ENCODE measurements around the gene FAM3B. TPM values are rescaled to one million over a fixed set of nuclear protein-coding genes. Genes with fewer than 3 reads are reported as not detected.

The FAM3B gene
- total RNA-seq, 5 donors from 2014 or later (not counting 1 experiment from before 2014, with no cell fraction given), result not detected

DNA sequence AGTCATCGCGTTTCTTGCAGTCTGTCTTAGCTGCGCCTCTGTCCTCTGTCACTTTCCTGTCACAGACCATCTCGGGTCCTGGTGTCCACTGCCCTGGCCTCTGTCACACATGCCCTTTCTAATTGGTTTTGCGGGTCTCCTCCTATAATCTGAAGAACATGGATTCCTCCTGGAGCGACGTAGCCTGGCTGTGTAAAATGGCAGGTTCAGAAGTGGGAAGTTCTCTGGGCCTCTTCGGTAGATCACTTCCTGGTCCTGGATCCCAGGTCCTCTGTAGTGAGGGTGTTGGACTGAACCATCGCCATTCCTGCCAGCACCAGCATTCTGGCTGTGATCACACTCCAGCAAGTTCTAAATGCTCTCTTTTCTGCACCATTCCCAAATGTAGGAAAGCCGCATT, 857 bp downstream of the FAM3B start:
- Histone ChIP-seq H3K27ac (ENCODE audit: low read length) (no peak overlapping the region), H3K9me3 (no peaks in the 10 kb centered on the region), H3K27me3 (replicated peaks in 1 of 2; ENCODE audit: control insufficient read depth in 2 of 2, extremely low read depth in 1 of 2, insufficient read depth in 2 of 2, low read length in 1 of 2) (peaks cover 0 to 40% of the 10 kb centered on the region in 2 experiments), H3K4me1 (ENCODE audit: control insufficient read depth in 1 of 2, extremely low read depth in 1 of 2, insufficient read depth in 2 of 2, low read length in 2 of 2) (peaks cover 0 to 11% of the 10 kb centered on the region in 2 experiments), H3K4me3 (ENCODE audit: control insufficient read depth in 1 of 2, extremely low read depth in 1 of 2, low read length in 1 of 2) (no peak overlapping the region), H3K36me3 (ENCODE audit: control insufficient read depth in 2 of 2, extremely low read depth in 1 of 2, insufficient read depth in 1 of 2, low read length in 1 of 2) (no peaks in the 10 kb centered on the region)
- peaks cover 32 to 47% of the 10 kb centered on the region in 2 donors for H3K27me3 Mint-ChIP-seq
- peaks cover 12 to 21% (median 15%) of the 10 kb centered on the region in 3 donors for H3K4me1 Mint-ChIP-seq
- H3K9me3 Mint-ChIP-seq, result no peaks in the 10 kb centered on the region
- H3K36me3 Mint-ChIP-seq, result no peaks in the 10 kb centered on the region
- POLR2A ChIA-PET, result no interaction called here
- DNase-seq (no peak), ATAC-seq (replicated peaks in 1 of 4) (no peak)
- peak overlapping the region in 2 of 3 donors; percentile 44 to 70 for H3K4me3 Mint-ChIP-seq
- no peak overlapping the region for H3K27ac Mint-ChIP-seq
- CTCF ChIA-PET, result interaction anchor here in 1 of 2 donors (1.4 kb wide), 1 partner anchor 34 kb away, joined by 4 read pairs; no protein-coding TSS in a partner anchor
- 86% methylated on average over 2 of the region's 10 CpGs for WGBS (ENCODE audit: insufficient coverage)

GRCh38 chr21:41318218-41318617, 1.6 kb downstream of the FAM3B start:
- CTCF ChIA-PET, result interaction anchor here in 1 of 2 donors (1.4 kb wide), 1 partner anchor 35 kb away, joined by 4 read pairs; no protein-coding TSS in a partner anchor
- ATAC-seq (replicated peaks in 1 of 4), result no peak
- H3K27me3 ChIP-seq (replicated peaks in 1 of 2; ENCODE audit: control insufficient read depth in 2 of 2, extremely low read depth in 1 of 2, insufficient read depth in 2 of 2, low read length in 1 of 2), result peaks cover 0 to 43% of the 10 kb centered on the region in 2 experiments
- H3K4me1 ChIP-seq (ENCODE audit: control insufficient read depth in 1 of 2, extremely low read depth in 1 of 2, insufficient read depth in 2 of 2, low read length in 2 of 2), result peaks cover 0 to 11% of the 10 kb centered on the region in 2 experiments
- no peak overlapping the region for H3K27ac ChIP-seq (ENCODE audit: low read length)
- no peaks in the 10 kb centered on the region for H3K36me3 ChIP-seq (ENCODE audit: control insufficient read depth in 2 of 2, extremely low read depth in 1 of 2, insufficient read depth in 1 of 2, low read length in 1 of 2)
- Mint-ChIP-seq H3K27ac (no peak overlapping the region), H3K4me1 (peaks cover 12 to 21% (median 15%) of the 10 kb centered on the region in 3 donors), H3K27me3 (peaks cover 32 to 47% of the 10 kb centered on the region in 2 donors), H3K4me3 (peak overlapping the region in 1 of 3 donors; percentile 70), H3K9me3 (no peaks in the 10 kb centered on the region), H3K36me3 (no peaks in the 10 kb centered on the region)
- no peaks in the 10 kb centered on the region for H3K9me3 ChIP-seq
- H3K4me3 ChIP-seq (ENCODE audit: control insufficient read depth in 1 of 2, extremely low read depth in 1 of 2, low read length in 1 of 2), result no peak overlapping the region
- DNase-seq, result no peak
- WGBS (ENCODE audit: insufficient coverage), result 85% methylated on average over 4 of the region's 9 CpGs
- POLR2A ChIA-PET, result no interaction called here

DNA sequence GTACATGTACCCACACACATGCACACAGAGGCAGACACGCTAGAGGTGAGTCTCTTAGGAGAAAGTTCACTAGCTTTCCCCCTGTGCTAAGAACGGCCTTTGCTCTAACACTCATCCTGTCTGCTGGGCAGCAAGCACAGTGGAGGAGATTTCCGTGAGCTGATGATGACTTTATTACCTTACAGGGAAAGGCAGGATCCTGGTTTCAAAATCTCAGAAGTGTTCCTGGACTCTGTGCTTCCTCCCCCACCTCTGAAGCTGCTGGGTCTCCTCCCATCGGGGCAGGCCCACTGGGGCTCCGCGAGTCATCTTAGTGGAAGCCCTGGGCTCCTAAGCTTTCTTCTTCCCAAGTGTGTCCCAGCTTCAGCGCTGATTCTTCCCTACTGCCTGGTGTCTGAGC, 2.7 kb downstream of the FAM3B start:
- Mint-ChIP-seq H3K36me3 (no peaks in the 10 kb centered on the region), H3K9me3 (no peaks in the 10 kb centered on the region), H3K27me3 (peaks cover 32 to 47% of the 10 kb centered on the region in 2 donors), H3K4me3 (no peak overlapping the region), H3K27ac (no peak overlapping the region), H3K4me1 (peaks cover 12 to 21% (median 15%) of the 10 kb centered on the region in 3 donors)
- WGBS (ENCODE audit: insufficient coverage), result 94% methylated on average over 4 of the region's 7 CpGs
- Histone ChIP-seq H3K4me1 (ENCODE audit: control insufficient read depth in 1 of 2, extremely low read depth in 1 of 2, insufficient read depth in 2 of 2, low read length in 2 of 2) (peaks cover 0 to 11% of the 10 kb centered on the region in 2 experiments), H3K36me3 (ENCODE audit: control insufficient read depth in 2 of 2, extremely low read depth in 1 of 2, insufficient read depth in 1 of 2, low read length in 1 of 2) (no peaks in the 10 kb centered on the region), H3K27ac (ENCODE audit: low read length) (no peak overlapping the region), H3K4me3 (ENCODE audit: control insufficient read depth in 1 of 2, extremely low read depth in 1 of 2, low read length in 1 of 2) (no peak overlapping the region), H3K9me3 (no peaks in the 10 kb centered on the region), H3K27me3 (replicated peaks in 1 of 2; ENCODE audit: control insufficient read depth in 2 of 2, extremely low read depth in 1 of 2, insufficient read depth in 2 of 2, low read length in 1 of 2) (peaks cover 0 to 46% of the 10 kb centered on the region in 2 experiments)
- no peak for ATAC-seq (replicated peaks in 1 of 4)
- DNase-seq, result no peak
- ChIA-PET CTCF (interaction anchor here (0.6 to 1.2 kb wide), 2 partner anchors 28 to 36 kb away, joined by 3 read pairs; no protein-coding TSS in a partner anchor), POLR2A (no interaction called here)

DNA sequence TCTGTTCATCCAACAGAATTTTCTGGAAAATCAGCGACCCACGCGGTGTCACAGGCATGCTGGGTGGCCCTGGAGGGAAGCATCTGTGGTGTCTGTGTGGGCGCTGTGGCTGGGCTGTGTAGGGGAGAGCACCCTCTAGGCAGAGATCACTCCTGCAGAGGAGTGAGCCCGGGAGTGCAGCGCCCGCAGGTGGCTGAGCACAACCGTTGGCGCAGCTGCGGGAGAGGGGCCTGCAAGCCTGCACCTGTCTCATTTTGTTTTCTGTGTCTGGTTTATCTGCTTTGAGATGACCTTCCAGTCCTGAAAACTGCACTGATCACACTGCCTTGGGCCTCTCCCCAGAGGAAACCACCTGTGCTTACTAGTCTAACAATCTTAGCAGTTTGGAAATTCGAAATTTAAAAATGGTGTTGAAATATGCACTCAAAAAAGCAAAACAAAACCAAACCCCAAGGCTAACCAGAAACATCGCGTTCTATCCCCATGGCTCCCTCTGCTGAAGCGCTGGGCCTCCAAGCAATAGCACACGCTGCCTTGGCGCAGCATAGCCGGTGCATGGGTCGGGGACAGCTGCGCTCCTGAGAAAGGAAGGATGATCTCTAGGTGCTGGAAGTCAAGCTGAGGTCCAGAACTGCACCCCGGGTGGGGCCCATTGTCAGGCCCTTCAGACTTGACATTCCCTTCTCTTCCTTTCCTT, 4.8 kb downstream of the FAM3B start:
- no peaks in the 10 kb centered on the region for H3K9me3 ChIP-seq
- Mint-ChIP-seq H3K9me3 (no peaks in the 10 kb centered on the region), H3K36me3 (no peaks in the 10 kb centered on the region), H3K27ac (no peak overlapping the region), H3K4me1 (peaks cover 10 to 16% (median 15%) of the 10 kb centered on the region in 3 donors), H3K27me3 (peaks cover 18 to 28% of the 10 kb centered on the region in 2 donors), H3K4me3 (no peak overlapping the region)
- H3K4me3 ChIP-seq (ENCODE audit: control insufficient read depth in 1 of 2, extremely low read depth in 1 of 2, low read length in 1 of 2), result no peak overlapping the region
- CTCF ChIA-PET, result no interaction called here
- H3K27ac ChIP-seq (ENCODE audit: low read length), result no peak overlapping the region
- POLR2A ChIA-PET, result interaction anchor here in 1 of 2 donors (0.6 kb wide), 1 partner anchor 26 kb away, joined by 4 read pairs; no protein-coding TSS in a partner anchor
- 35% methylated on average over 13 of the region's 20 CpGs for WGBS (ENCODE audit: insufficient coverage)
- DNase-seq (peak in 18 of 35 experiments; percentile 3 to 32 (median 16)), ATAC-seq (replicated peaks in 1 of 4) (peak; percentile 40 to 96 (median 79))
- no peaks in the 10 kb centered on the region for H3K36me3 ChIP-seq (ENCODE audit: control insufficient read depth in 2 of 2, extremely low read depth in 1 of 2, insufficient read depth in 1 of 2, low read length in 1 of 2)
- H3K27me3 ChIP-seq (replicated peaks in 1 of 2; ENCODE audit: control insufficient read depth in 2 of 2, extremely low read depth in 1 of 2, insufficient read depth in 2 of 2, low read length in 1 of 2), result peaks cover 0 to 36% of the 10 kb centered on the region in 2 experiments
- H3K4me1 ChIP-seq (ENCODE audit: control insufficient read depth in 1 of 2, extremely low read depth in 1 of 2, insufficient read depth in 2 of 2, low read length in 2 of 2), result peaks cover 0 to 11% of the 10 kb centered on the region in 2 experiments

- ChIA-PET CTCF (no interaction called here), POLR2A (no interaction called here)
- WGBS (ENCODE audit: insufficient coverage), result 88% methylated on average over 5 of the region's 7 CpGs
- no peak overlapping the region for H3K27ac ChIP-seq (ENCODE audit: low read length)
- no peaks in the 10 kb centered on the region for H3K36me3 ChIP-seq (ENCODE audit: control insufficient read depth in 2 of 2, extremely low read depth in 1 of 2, insufficient read depth in 1 of 2, low read length in 1 of 2)
- H3K27ac Mint-ChIP-seq, result no peak overlapping the region
- H3K4me3 ChIP-seq (ENCODE audit: control insufficient read depth in 1 of 2, extremely low read depth in 1 of 2, low read length in 1 of 2), result no peak overlapping the region
- peaks cover 18 to 28% of the 10 kb centered on the region in 2 donors for H3K27me3 Mint-ChIP-seq
- H3K36me3 Mint-ChIP-seq, result no peaks in the 10 kb centered on the region
- H3K4me1 ChIP-seq (ENCODE audit: control insufficient read depth in 1 of 2, extremely low read depth in 1 of 2, insufficient read depth in 2 of 2, low read length in 2 of 2), result peaks cover 0 to 6% of the 10 kb centered on the region in 2 experiments
- ATAC-seq (replicated peaks in 1 of 4), result no peak
- peaks cover 10 to 16% (median 15%) of the 10 kb centered on the region in 3 donors for H3K4me1 Mint-ChIP-seq
- no peaks in the 10 kb centered on the region for H3K9me3 Mint-ChIP-seq
- no peak for DNase-seq
- H3K27me3 ChIP-seq (replicated peaks in 1 of 2; ENCODE audit: control insufficient read depth in 2 of 2, extremely low read depth in 1 of 2, insufficient read depth in 2 of 2, low read length in 1 of 2), result peaks cover 0 to 34% of the 10 kb centered on the region in 2 experiments
- H3K9me3 ChIP-seq, result no peaks in the 10 kb centered on the region
- no peak overlapping the region for H3K4me3 Mint-ChIP-seq
Measured at GRCh38 chr21:41321908-41322495, 5.4 kb downstream of the FAM3B start.

DNA sequence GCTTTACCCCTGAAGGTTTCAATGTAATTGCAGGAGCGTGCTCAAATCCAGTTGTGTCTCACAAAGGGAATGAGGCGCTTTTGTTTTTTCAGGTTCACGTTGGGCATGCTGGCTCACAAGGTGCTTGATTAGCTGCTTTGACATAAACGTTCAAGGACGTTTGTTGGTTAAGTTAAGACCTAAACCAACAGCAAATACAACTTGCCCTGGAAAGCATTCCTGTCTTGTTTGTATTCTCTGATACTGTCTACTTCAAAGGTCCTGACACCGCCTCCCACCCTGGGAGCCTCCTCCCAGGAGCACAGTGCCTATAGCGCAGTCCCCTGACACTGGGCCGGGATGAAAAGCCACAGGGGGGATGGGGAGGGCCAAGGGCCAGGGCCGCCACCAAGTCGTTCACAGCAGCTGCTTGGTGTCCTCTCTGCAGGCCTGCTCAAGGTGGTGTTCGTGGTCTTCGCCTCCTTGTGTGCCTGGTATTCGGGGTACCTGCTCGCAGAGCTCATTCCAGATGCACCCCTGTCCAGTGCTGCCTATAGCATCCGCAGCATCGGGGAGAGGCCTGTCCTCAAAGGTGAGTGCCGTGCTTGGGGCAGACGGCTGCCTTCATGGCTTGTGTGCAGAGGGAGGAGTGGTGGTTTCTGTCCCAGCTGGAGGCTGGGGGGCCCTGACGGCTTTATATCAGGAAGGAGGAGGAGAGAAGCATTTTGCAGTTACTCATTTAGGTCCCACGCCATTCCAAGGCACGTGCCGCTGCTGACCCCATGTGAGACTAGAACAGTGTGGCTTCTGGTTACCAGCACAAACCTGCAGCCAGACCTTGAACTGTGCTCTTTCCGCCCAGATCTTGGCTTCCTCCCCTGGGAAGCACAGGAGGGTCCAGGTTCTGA, 6.1 kb downstream of the FAM3B start:
- DNase-seq, result no peak
- CTCF ChIA-PET, result no interaction called here
- Mint-ChIP-seq H3K27me3 (peaks cover 12 to 22% of the 10 kb centered on the region in 2 donors), H3K27ac (no peak overlapping the region), H3K4me3 (no peak overlapping the region), H3K9me3 (no peaks in the 10 kb centered on the region), H3K36me3 (no peaks in the 10 kb centered on the region), H3K4me1 (peaks cover 3 to 12% (median 11%) of the 10 kb centered on the region in 3 donors)
- ATAC-seq (replicated peaks in 1 of 4), result no peak
- peaks cover 0 to 4% of the 10 kb centered on the region in 2 experiments for H3K4me1 ChIP-seq (ENCODE audit: control insufficient read depth in 1 of 2, extremely low read depth in 1 of 2, insufficient read depth in 2 of 2, low read length in 2 of 2)
- no peak overlapping the region for H3K27ac ChIP-seq (ENCODE audit: low read length)
- peaks cover 0 to 27% of the 10 kb centered on the region in 2 experiments for H3K27me3 ChIP-seq (replicated peaks in 1 of 2; ENCODE audit: control insufficient read depth in 2 of 2, extremely low read depth in 1 of 2, insufficient read depth in 2 of 2, low read length in 1 of 2)
- POLR2A ChIA-PET, result no interaction called here
- H3K9me3 ChIP-seq, result no peaks in the 10 kb centered on the region
- no peak overlapping the region for H3K4me3 ChIP-seq (ENCODE audit: control insufficient read depth in 1 of 2, extremely low read depth in 1 of 2, low read length in 1 of 2)
- no peaks in the 10 kb centered on the region for H3K36me3 ChIP-seq (ENCODE audit: control insufficient read depth in 2 of 2, extremely low read depth in 1 of 2, insufficient read depth in 1 of 2, low read length in 1 of 2)
- WGBS (ENCODE audit: insufficient coverage), result 85% methylated on average over 19 of the region's 23 CpGs
